GM20431 (cell line): ENCODE data around the gene GINM1.

ENCODE experiments used
- in situ Hi-C: fragments of 300-500 bp; cut with MseI, MboI; formaldehyde crosslinking; loops from one replicate; pipeline ENCODE4 v1.15.0; 2020; ENCODE audit warnings: low sequenced_read_pairs; ENCODE audit not compliant: unreplicated experiment

GINM1 gene

DNA sequence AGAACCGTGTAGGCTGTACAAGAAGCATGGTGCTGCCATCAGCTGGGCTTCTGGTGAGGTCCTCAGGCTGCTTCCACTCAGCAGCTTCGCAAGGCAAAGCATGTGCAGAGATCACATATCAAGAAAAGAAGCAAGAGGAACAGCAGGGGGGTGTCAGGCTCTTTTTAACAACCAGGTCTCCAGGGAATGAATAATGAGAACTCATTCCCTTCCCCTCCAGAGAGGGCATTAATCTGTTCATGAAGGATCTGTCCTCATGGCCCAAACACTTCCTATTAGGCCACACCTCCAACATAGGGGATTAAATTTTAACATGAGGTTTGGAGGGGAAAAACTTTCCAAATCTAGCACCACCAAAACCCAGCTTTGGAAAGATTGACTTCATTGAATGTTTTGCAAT, 20.0 kb downstream of the GINM1 start:
- in situ Hi-C loops, result no loop called here

DNA sequence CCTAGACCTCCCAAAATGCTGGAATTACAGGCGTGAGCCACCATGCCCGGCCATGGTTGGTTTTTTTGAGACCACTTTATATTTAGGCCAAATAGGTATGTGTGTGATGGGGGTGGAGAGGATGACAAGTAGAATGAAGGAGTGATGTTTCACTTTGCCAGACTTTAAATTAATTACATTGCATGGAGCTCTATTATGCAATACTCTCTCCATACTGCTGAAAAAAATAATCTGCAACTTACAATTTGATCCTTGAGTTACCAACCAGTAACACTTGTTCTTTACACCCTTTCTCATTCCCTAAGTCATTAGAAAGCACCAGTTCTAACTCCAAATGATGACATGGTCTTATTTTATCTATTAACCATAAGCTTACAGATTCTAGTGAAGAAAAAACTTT, 26.8 kb downstream of the GINM1 start:
- in situ Hi-C loops, result no loop called here

DNA sequence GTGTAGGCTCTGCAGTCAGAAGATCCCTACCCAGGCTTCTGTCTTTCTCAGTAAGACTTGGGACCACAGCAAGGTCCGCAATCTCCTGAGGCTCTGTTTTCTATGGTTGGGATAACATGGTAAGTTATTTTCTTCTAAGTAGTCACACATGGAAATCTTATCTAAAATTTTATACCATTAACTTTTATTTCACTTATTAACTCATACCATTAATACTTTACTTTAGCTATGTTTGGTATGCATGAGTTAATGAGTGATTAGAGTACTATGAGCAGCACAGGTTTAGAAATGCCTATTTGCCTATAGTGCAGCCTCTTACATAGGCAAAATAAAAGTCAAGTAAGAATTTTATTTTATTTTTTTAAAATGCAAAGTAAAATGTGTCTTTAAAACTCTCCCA, 27.2 kb downstream of the GINM1 start:
- in situ Hi-C loops, result no loop called here

DNA sequence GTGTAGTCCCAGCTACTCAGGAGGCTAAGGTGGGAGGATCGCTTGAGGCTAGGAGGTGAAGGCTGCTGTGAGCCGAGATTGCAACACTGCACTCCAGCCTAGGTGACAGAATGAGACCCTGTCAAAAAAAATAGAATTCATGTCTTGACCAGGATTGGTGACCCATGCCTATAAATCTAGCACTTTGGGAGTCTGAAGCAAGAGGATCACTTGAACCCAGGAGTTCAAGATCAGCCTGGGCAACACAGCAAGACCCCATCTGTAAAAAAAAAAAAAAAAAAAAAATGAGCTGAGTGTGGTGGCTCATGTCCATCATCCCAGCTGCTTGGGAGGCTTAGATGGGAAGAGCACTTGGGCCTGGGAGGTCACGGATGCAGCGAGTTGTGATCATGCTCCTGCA, 34.3 kb downstream of the GINM1 start:
- in situ Hi-C loops, result no loop called here

DNA sequence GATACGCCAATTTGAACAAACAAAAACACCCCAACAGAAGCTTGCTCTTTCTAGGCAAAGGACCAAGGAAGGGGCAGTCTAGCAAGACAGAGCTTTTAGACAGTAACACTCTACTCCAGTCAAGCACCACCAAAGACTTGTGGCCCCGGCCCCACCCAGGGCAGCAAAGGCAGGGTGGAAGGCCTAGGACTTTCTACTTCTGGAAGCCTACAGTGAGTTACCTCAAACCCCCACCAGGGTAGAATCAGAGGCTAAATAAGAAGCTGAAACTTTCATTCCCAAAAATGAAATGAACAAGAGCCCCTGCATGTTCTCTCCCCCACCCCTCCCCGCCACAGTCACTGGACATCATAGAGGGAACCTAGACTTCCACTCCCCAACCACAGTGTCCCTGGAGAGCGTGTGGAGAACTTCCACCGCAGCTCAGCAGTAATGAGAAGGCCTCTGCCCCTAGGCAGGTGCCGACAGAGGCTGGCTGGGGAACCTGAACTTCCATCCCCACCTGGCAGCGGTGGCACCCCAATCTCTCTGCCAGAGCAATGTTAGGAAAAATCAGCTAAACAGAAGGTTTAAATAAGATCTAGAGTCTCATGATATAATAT, 42.3 kb downstream of the GINM1 start:
- in situ Hi-C loops, result no loop called here

DNA sequence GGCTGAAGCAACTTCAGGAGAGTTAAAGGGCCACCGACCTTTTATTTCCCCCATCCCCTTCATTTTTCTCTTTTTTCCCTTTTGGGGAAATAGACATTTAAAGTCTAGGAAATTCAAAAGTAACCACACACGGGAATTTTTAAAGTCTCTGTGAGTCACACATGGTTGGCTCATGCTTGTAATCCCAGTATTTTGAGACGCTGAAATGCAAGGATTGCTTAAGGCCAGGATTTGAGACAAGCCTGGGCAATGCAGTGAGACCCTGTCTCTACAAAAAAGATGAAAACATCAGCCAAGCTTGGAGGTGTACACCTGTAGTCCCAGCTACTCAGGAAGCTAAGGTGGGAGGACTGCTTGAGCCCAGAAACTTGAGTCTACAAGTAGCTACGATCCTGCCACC, 48.2 kb downstream of the GINM1 start:
- in situ Hi-C loops, result no loop called here

DNA sequence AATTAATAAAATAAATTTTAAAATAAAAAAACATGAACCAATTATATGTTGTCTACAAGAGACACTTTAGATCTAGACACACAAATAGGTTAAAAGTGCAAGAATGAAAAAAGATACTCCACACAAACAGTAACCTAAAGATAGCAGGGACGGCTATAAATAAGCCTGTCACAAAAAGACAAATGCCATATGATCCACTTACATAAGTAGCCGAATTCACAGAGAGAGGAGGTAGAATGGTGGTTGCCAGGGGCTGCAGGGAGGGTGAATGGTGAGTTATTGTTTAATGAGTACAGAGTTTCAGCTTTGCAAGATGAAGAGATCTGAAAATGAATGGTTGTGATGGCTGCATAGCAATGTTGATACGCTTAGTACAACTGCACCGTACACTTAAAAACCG, 49.6 kb downstream of the GINM1 start:
- in situ Hi-C loops, result no loop called here

DNA sequence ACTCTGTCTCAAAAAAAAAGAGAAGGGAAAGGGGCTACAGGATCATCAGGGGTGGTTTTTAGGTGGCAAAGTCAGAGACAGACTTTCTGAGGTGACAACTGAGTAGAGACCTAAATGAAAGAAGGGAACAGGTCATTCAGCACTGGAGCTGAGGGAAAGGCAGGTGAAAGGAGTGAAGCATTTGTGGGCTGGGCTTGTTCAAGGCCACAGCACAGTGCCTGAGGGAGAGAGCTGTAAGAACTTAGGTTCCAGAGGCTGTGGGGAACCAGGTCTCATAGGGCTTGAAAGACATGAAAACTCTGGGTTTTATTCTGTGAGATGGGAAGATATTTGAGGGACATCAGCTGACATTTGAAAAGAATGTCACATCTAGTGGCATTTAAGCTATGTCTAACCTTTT, 61.5 kb downstream of the GINM1 start:
- in situ Hi-C loops, result no loop called here

DNA sequence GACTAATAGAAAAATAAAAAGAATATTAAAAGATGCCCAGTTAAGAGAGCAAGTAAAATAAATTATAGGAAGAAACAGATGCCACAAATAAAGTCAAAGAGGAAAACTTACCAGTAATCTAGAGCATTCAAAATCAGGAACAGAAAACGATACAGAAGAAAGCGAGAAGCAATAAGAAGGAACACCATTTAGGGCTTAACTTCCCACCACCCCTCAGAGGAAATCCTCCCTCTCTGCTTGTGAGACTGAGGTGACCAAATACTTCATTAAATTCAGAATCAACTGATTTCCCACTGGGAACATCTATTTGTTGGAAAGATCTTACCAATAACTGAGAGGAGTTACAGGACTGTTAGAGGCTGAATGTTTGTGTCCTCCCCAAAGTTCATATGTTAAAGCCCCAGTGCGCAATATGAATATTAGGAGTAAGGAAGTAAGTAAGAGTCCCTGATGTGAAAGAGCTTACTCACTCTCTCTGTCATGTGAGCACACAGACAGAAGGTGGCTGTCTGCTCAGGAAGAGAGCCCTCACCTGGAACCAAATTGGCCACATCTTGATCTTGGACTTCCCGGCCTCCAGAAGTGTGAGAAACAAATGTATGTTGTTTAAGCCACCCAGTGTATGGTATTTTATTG, 62.8 kb downstream of the GINM1 start:
- in situ Hi-C loops, result no loop called here

DNA sequence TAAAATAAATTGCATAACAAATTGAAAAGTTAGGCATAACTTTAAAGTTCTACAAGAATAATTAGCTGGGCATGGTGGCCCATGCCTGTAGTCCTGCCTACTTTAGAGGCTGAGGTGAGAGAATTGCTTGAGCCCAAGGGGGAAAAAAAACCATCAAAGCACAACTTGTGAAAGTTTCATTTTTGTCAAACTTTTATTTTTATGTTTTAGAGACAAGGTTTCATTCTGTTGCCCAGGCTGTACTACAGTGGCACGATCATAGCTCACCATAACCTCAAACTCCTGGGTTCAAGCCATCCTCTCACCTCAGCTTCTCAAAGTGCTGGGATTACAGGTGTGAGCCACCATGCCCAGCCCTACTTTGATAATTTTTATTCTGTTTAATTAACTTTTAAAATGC, 68.1 kb downstream of the GINM1 start:
- in situ Hi-C loops, result no loop called here

DNA sequence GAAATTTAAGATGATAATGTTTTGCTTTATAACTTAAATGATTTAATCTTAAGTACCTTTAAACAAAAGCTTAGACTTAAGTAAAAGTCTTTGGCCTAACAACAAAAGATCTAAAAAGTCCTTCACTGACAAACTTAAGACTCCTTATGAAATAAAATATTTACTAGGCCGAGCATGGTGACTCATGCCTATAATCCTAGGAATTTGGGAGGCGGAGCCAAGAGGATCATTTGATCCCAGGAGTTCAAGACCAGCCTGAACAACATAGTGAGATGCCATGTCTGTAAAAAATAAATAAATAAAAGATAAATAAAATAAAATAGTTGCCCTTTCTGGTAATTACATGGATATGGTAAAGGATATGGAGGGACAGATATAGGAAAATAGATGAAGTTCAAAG, 69.9 kb downstream of the GINM1 start:
- in situ Hi-C loops, result no loop called here
